Body of pancreas (tissue), 4 donors: ENCODE measurements around the gene ADCY7.

ENCODE experiments used
- CTCF ChIP-seq, 7 experiments: fragments of 450-650 bp in 4 of 7; fragments of 200-600 bp in 3 of 7; sonication (generic) in 3 of 7; IDR thresholded peaks; one replicate each; pipeline ENCODE4 v1.5.1; 2016 to 2019; ENCODE audit warnings: antibody characterized with exemption in 7 of 7
- POLR2A ChIP-seq, 3 donors: fragments of 450-650 bp; IDR thresholded peaks; one replicate each; pipeline ENCODE4 v1.6.1; 2016; ENCODE audit warnings: antibody characterized with exemption in 3 of 3, mild to moderate bottlenecking in 2 of 3

- no peak for TF ChIP-seq CTCF (IDR thresholded peaks at IDR 0.05)
- TF ChIP-seq POLR2A (IDR thresholded peaks at IDR 0.05): no peak
Measured at GRCh38 chr16:50299508-50300105, 33.3 kb downstream of the ADCY7 start.
